KMS-11 (cell line): ENCODE data around the gene TMEM165.

Experiments used
- H2AFZ ChIP-seq: fragments of 200-600 bp; sonication (generic); 2 replicates; pipeline ENCODE4 v1.6.1; 2016; ENCODE audit warnings: antibody characterized with exemption, mixed run types, low read depth
- H3K27ac ChIP-seq: fragments of 200-600 bp; sonication (generic); 2 replicates; pipeline ENCODE4 v1.6.1; 2016; ENCODE audit warnings: mild to moderate bottlenecking, mixed run types
- H3K27me3 ChIP-seq: fragments of 200-600 bp; sonication (generic); 2 replicates; pipeline ENCODE4 v1.6.1; 2017; ENCODE audit warnings: mild to moderate bottlenecking, low read depth, mixed run types, moderate library complexity; ENCODE audit not compliant: insufficient read depth
- H3K36me3 ChIP-seq: fragments of 200-600 bp; sonication (generic); 2 replicates; pipeline ENCODE4 v1.6.1; 2017; ENCODE audit warnings: mild to moderate bottlenecking, mixed run types; ENCODE audit not compliant: insufficient read depth
- H3K4me1 ChIP-seq: fragments of 200-600 bp; sonication (generic); 2 replicates; pipeline ENCODE4 v1.6.1; 2016; ENCODE audit warnings: mild to moderate bottlenecking, low read depth, mixed run types; ENCODE audit not compliant: poor library complexity, severe bottlenecking
- H3K4me2 ChIP-seq: fragments of 200-600 bp; sonication (generic); 2 replicates; pipeline ENCODE4 v1.7.0; 2016; ENCODE audit warnings: mild to moderate bottlenecking, mixed run types
- H3K4me3 ChIP-seq: fragments of 200-600 bp; sonication (generic); IDR thresholded peaks from 2 replicates; pipeline ENCODE4 v1.6.1; 2017; ENCODE audit warnings: low read depth, low read length, mixed read lengths; ENCODE audit not compliant: insufficient read depth
- H3K79me2 ChIP-seq: fragments of 200-600 bp; sonication (generic); 2 replicates; pipeline ENCODE4 v1.6.1; 2016; ENCODE audit warnings: low read depth, mixed run types; ENCODE audit not compliant: insufficient read depth
- H3K9ac ChIP-seq: fragments of 200-600 bp; sonication (generic); 2 replicates; pipeline ENCODE4 v1.6.1; 2016; ENCODE audit warnings: mild to moderate bottlenecking, mixed run types
- H4K20me1 ChIP-seq: fragments of 200-600 bp; sonication (generic); 2 replicates; pipeline ENCODE4 v1.6.1; 2016; ENCODE audit warnings: mild to moderate bottlenecking, mixed run types; ENCODE audit not compliant: insufficient read depth
- CTCF ChIP-seq: fragments of 200-600 bp; sonication (generic); conservative IDR thresholded peaks from 2 replicates; pipeline ENCODE4 v1.6.1; 2017; ENCODE audit warnings: low read depth, mild to moderate bottlenecking, antibody characterized with exemption, low read length, moderate library complexity, mixed read lengths

TMEM165 gene

GRCh38 chr4:55435141-55435841 lies 39.5 kb downstream of the TMEM165 start:
- Histone ChIP-seq H3K79me2 (no peaks in the 10 kb centered on the region), H4K20me1 (no peaks in the 10 kb centered on the region), H3K27ac (no peak overlapping the region), H3K9ac (no peak overlapping the region), H3K27me3 (no peaks in the 10 kb centered on the region), H3K4me2 (no peak overlapping the region), H3K4me1 (no peaks in the 10 kb centered on the region), H3K36me3 (no peaks in the 10 kb centered on the region), H3K4me3 (no peak overlapping the region), H2AFZ (no peak overlapping the region)
- TF ChIP-seq CTCF, result no peak; the same call in 1 of the 2 replicates

- Histone ChIP-seq H3K9ac (no peak overlapping the region), H3K79me2 (no peaks in the 10 kb centered on the region), H3K27ac (no peak overlapping the region), H3K36me3 (no peaks in the 10 kb centered on the region), H3K4me2 (no peak overlapping the region), H3K4me1 (no peaks in the 10 kb centered on the region), H4K20me1 (no peaks in the 10 kb centered on the region), H3K4me3 (no peak overlapping the region), H3K27me3 (no peaks in the 10 kb centered on the region), H2AFZ (no peak overlapping the region)
- TF ChIP-seq CTCF, result no peak
Measured at GRCh38 chr4:55437356-55437796, 41.6 kb downstream of the TMEM165 start.

DNA sequence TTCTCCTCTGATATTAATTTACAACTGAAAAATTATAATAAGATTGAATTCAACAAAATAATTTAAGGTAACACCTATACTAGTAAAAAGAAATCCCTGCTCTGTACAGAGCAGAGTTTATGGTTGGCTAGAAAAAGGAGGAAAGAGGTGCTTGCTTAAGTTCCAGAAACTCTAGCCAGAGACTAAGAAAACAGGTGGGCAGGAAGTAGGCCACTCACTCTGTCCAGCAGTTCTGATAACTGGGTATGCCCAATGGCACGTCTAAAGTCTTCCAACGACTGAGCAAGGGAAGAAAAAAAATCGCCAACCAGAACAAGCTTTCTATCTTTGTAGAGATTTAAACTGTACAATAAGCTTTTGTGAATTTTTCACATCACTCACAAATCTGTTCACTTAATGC lies 42.1 kb downstream of the TMEM165 start:
- Histone ChIP-seq H4K20me1 (no peaks in the 10 kb centered on the region), H2AFZ (no peak overlapping the region), H3K4me2 (no peak overlapping the region), H3K27me3 (no peaks in the 10 kb centered on the region), H3K4me1 (no peaks in the 10 kb centered on the region), H3K79me2 (no peaks in the 10 kb centered on the region), H3K4me3 (no peak overlapping the region), H3K27ac (no peak overlapping the region), H3K9ac (no peak overlapping the region), H3K36me3 (no peaks in the 10 kb centered on the region)
- TF ChIP-seq CTCF, result no peak

GRCh38 chr4:55438314-55438713 lies 42.6 kb downstream of the TMEM165 start:
- no peak overlapping the region for H3K9ac ChIP-seq
- no peak for TF ChIP-seq CTCF
- H2AFZ ChIP-seq, result no peak overlapping the region
- H3K4me2 ChIP-seq, result no peak overlapping the region
- H3K36me3 ChIP-seq, result no peaks in the 10 kb centered on the region
- H3K4me3 ChIP-seq, result no peak overlapping the region
- no peaks in the 10 kb centered on the region for H3K79me2 ChIP-seq
- no peaks in the 10 kb centered on the region for H3K27me3 ChIP-seq
- H3K27ac ChIP-seq, result no peak overlapping the region
- H3K4me1 ChIP-seq, result no peaks in the 10 kb centered on the region
- no peaks in the 10 kb centered on the region for H4K20me1 ChIP-seq
